Sigmoid colon (tissue), 7 donors: Measurements from ENCODE around the gene CHD3. TPM values are rescaled to one million over a fixed set of nuclear protein-coding genes. Genes with fewer than 3 reads are reported as not detected.

ENCODE experiments used
- DNase-seq: peaks from one replicate; pipeline ENCODE4 v3.0.0-alpha.2; 2019
- H3K27ac ChIP-seq, 4 donors: fragments of 200-600 bp; sonication (generic); one replicate each; pipeline ENCODE4 v1.5.1; 2016 to 2019; ENCODE audit warnings: mild to moderate bottlenecking in 1 of 4
- H3K27me3 ChIP-seq, 3 donors: fragments of 200-600 bp; sonication (generic); one replicate each; pipeline ENCODE4 v1.5.1; 2019; ENCODE audit warnings: mild to moderate bottlenecking in 1 of 3
- H3K36me3 ChIP-seq, 4 donors: fragments of 200-600 bp; sonication (generic); one replicate each; pipeline ENCODE4 v1.5.1; 2016 to 2019
- H3K4me1 ChIP-seq, 4 donors: fragments of 200-600 bp; sonication (generic); one replicate each; pipeline ENCODE4 v1.5.1; 2017 to 2019
- H3K4me3 ChIP-seq, 4 donors: fragments of 200-600 bp; sonication (generic); one replicate each; pipeline ENCODE4 v1.5.1; 2017 to 2019; ENCODE audit warnings: mild to moderate bottlenecking in 2 of 4, moderate library complexity in 1 of 4
- H3K9me3 ChIP-seq, 4 donors: fragments of 200-600 bp in 3 of 4; sonication (generic) in 3 of 4; one replicate each; pipeline versions ENCODE4 v1.5.1 to v1.6.1; 2013 to 2019
- EP300 ChIP-seq, 4 donors: sonication (generic); formaldehyde crosslinking; IDR thresholded peaks; one replicate each; pipeline ENCODE4 v1.6.1; 2017; ENCODE audit warnings: antibody characterized with exemption in 4 of 4
- POLR2A ChIP-seq, 2 donors: fragments of 450-650 bp; IDR thresholded peaks; one replicate each; pipeline ENCODE4 v1.6.1; 2016; ENCODE audit warnings: antibody characterized with exemption in 2 of 2, mild to moderate bottlenecking in 2 of 2, moderate library complexity in 2 of 2
- POLR2AphosphoS5 ChIP-seq, 4 donors: sonication (generic); formaldehyde crosslinking; IDR thresholded peaks; one replicate each; pipeline ENCODE4 v1.6.1; 2017; ENCODE audit warnings: antibody characterized with exemption in 4 of 4
- WGBS, 2 donors: extraction: QIAGEN DNeasy Blood & Tissue Kit; methylation state at CpG; one replicate each; pipeline ENCODE4 v1.1.7; 2013; 5-methylcytosine and 5-hydroxymethylcytosine counted together
- intact Hi-C: fragments of 100-400 bp; cut with DNase I; formaldehyde crosslinking; loops from one replicate; pipeline ENCODE4 v1.15.1; 2023
- polyA plus RNA-seq, 3 donors: library from polyadenylated mRNA; stranded (reverse); fragments of 200-250 nt; gene quantifications; one replicate each; pipeline ENCODE4 v1.2.3, GENCODE V29; 2013
- total RNA-seq, 4 donors: library from RNA; depleted of rRNA; stranded (reverse); fragments of >200 nt; gene quantifications; one replicate each; pipeline ENCODE4 v1.1.0, GENCODE V29; 2016
- TF ChIP-seq, protein P1 (sequence below), 4 experiments: fragments of 450-650 bp in 3 of 4; fragments of 200-600 bp in 1 of 4; IDR thresholded peaks; one replicate each; pipeline ENCODE4 v1.5.1; 2016 to 2019; ENCODE audit warnings: antibody characterized with exemption in 4 of 4, mild to moderate bottlenecking in 3 of 4, moderate library complexity in 2 of 4
- donor health status: healthy with polysubstance abuse.
- donor health status: Bipolar disorder and iron deficiency.
- donor health status: healthy.

The CHD3 gene
- total and polyA plus RNA-seq, 7 donors = 33.8 to 147 (median 97.2) TPM

DNA sequence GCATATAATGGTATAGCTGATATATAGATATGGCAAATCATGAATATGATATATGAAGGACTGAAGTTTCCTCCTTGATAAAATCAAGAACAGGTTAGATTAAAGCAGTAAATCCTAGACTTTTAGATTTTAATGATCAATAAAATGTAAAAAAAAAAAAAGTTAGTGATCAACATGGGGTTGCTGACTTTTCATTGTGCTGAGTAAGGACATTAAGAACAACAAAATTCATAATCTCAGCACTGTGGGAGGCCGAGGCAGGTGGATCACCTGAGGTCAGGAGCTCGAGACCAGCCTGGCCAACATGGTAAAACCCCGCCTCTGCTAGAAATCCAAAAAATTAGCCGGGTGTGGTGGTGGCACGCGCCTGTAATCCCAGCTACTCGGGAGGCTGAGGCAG lies 10.4 kb upstream of the CHD3 start:
- no peaks in the 10 kb centered on the region for H3K9me3 ChIP-seq
- intact Hi-C loops = no loop called here
- peaks cover 0 to 18% (median 0%) of the 10 kb centered on the region in 4 donors for H3K36me3 ChIP-seq
- peaks cover 0 to 24% (median 22%) of the 10 kb centered on the region in 4 donors for H3K4me1 ChIP-seq
- DNase-seq = no peak
- H3K27ac ChIP-seq = no peak overlapping the region
- H3K4me3 ChIP-seq = no peak overlapping the region
- no peak for TF ChIP-seq POLR2A (IDR thresholded peaks at IDR 0.05)
- TF ChIP-seq, protein P1, sequence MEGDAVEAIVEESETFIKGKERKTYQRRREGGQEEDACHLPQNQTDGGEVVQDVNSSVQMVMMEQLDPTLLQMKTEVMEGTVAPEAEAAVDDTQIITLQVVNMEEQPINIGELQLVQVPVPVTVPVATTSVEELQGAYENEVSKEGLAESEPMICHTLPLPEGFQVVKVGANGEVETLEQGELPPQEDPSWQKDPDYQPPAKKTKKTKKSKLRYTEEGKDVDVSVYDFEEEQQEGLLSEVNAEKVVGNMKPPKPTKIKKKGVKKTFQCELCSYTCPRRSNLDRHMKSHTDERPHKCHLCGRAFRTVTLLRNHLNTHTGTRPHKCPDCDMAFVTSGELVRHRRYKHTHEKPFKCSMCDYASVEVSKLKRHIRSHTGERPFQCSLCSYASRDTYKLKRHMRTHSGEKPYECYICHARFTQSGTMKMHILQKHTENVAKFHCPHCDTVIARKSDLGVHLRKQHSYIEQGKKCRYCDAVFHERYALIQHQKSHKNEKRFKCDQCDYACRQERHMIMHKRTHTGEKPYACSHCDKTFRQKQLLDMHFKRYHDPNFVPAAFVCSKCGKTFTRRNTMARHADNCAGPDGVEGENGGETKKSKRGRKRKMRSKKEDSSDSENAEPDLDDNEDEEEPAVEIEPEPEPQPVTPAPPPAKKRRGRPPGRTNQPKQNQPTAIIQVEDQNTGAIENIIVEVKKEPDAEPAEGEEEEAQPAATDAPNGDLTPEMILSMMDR (IDR thresholded peaks at IDR 0.05) = no peak
- no peak for TF ChIP-seq EP300 (IDR thresholded peaks at IDR 0.05)
- no peak for TF ChIP-seq POLR2AphosphoS5 (IDR thresholded peaks at IDR 0.05)
- H3K27me3 ChIP-seq = no peaks in the 10 kb centered on the region
- 87 to 88% methylated on average over 7 of the region's 7 CpGs for WGBS, 2 donors

DNA sequence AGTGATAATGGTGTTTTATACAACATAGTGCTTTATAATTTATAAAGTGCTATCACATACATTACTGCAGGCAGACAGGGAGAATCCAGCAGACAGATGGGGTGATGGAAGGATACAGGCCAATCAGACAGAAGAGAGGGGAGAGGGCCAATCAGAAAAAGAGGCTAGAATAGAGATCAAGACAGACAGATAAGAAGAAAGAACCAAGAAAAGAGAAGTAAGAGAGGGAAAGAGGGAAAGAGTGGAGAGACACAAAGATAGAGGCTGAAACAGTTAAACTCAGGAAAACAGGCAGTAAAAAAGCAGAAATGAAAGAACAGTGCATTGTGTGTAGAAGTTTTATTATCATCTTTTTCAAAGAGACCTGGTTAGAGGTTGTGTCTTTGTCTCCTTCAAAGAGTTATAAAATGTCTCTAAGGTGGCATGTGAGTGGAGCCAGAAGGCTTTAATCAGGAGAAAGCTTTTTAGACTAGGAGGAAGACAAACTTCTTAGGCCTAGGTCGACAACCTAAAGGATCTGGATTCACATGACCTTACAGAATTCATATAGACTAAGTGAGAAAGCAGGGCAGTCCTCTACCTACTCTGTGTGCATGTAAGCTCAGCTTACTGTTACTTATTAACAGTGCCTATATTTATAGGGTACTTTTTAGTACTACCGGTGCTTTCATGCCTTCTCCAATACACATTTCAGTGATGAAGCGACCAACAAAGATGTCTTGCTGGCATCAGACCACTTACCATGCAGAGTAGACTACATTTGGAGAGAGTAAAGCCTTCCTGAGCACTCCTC lies 8.3 kb upstream of the CHD3 start:
- no peak for DNase-seq
- H3K27ac ChIP-seq = no peak overlapping the region
- peaks cover 0 to 15% (median 0%) of the 10 kb centered on the region in 4 donors for H3K36me3 ChIP-seq
- H3K4me1 ChIP-seq = peaks cover 0 to 31% (median 30%) of the 10 kb centered on the region in 4 donors
- WGBS, 2 donors = 15 to 56% methylated on average over 3 of the region's 3 CpGs
- H3K27me3 ChIP-seq = no peaks in the 10 kb centered on the region
- no peak overlapping the region for H3K4me3 ChIP-seq
- TF ChIP-seq EP300 (IDR thresholded peaks at IDR 0.05) (no peak), POLR2A (IDR thresholded peaks at IDR 0.05) (no peak), POLR2AphosphoS5 (IDR thresholded peaks at IDR 0.05) (no peak)
- TF ChIP-seq, protein P1 (IDR thresholded peaks at IDR 0.05) = no peak
- H3K9me3 ChIP-seq = no peaks in the 10 kb centered on the region
- intact Hi-C loops = loop anchor here (2.0 kb wide), 1 partner anchor 15 kb away; no protein-coding TSS in a partner anchor

DNA sequence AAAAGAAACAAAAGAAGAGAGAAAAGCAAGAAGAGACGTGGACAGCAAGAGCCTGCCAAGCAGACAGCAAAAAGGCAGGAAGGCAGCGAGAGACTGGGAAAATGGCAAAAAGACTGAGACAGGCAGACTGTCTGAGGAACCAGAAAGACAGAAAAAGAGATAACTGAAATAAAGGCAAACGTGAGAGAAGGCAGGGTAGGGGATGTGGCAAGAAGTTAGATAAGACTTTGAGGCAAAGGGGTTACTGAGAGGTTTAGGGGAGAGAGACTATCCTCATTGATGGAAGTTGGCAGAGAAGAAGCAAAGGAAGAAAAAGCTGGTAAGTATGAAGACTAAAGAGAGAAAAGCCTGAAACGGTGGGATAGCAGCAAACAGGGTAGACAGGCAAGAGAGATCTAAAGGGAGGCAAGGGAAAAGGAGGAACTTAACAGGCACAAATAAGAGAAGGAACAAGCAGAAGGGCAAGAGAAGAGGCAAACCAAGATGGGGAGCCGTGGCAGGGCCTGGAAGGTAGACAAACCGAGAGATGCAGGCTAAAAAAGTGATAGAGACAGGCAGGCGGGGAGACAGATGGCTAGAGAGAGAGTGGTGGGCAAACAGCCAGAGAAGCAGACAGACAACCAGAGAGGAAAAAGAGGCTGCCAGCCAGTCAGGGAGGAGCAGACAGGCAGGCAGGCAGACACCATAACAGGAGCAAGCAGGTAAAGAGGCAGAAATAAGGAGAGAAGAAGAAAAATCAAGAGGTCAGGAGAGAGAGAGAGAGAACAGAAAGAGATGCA lies 7.1 kb upstream of the CHD3 start:
- Histone ChIP-seq H3K27me3 (no peaks in the 10 kb centered on the region), H3K4me3 (no peak overlapping the region), H3K36me3 (peaks cover 0 to 11% (median 0%) of the 10 kb centered on the region in 4 donors), H3K4me1 (peaks cover 0 to 40% (median 39%) of the 10 kb centered on the region in 4 donors), H3K27ac (peak overlapping the region in 3 of 4 donors; percentile 22 to 93 (median 49)), H3K9me3 (no peaks in the 10 kb centered on the region)
- no peak for TF ChIP-seq POLR2AphosphoS5 (IDR thresholded peaks at IDR 0.05)
- DNase-seq = no peak
- WGBS, 2 donors = 45 to 50% methylated on average over 7 of the region's 7 CpGs
- intact Hi-C loops = loop anchor here (2.0 kb wide), 1 partner anchor 17 kb away; no protein-coding TSS in a partner anchor

DNA sequence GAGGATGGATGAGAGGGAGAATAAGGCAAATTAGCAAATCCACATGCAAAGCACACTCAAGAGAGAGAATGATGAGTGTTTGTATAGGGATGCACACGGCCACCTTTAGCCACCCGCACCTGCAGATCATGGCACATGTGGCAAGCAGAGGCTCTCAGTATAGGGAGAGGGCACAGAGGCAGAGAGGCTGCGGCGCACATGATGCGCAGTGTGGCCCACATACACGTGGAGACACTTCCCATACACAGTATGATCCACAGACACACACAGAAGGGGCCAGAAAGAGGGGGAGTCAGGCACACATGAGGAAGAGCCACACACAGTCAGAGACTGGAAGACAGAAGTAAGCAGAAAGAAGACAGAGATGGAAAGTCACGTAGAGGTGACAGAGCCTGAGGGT lies 6.5 kb upstream of the CHD3 start:
- WGBS, 2 donors = 57 to 72% methylated on average over 7 of the region's 7 CpGs
- H3K9me3 ChIP-seq = no peaks in the 10 kb centered on the region
- intact Hi-C loops = no loop called here
- peaks cover 0 to 11% (median 0%) of the 10 kb centered on the region in 4 donors for H3K36me3 ChIP-seq
- no peak for DNase-seq
- TF ChIP-seq POLR2AphosphoS5 (IDR thresholded peaks at IDR 0.05) = no peak
- TF ChIP-seq, protein P1 (IDR thresholded peaks at IDR 0.05) = no peak
- H3K27me3 ChIP-seq = no peaks in the 10 kb centered on the region
- no peak overlapping the region for H3K4me3 ChIP-seq
- H3K4me1 ChIP-seq = peaks cover 0 to 46% (median 45%) of the 10 kb centered on the region in 4 donors
- peak overlapping the region in 3 of 4 donors; percentile 49 to 96 (median 93) for H3K27ac ChIP-seq

DNA sequence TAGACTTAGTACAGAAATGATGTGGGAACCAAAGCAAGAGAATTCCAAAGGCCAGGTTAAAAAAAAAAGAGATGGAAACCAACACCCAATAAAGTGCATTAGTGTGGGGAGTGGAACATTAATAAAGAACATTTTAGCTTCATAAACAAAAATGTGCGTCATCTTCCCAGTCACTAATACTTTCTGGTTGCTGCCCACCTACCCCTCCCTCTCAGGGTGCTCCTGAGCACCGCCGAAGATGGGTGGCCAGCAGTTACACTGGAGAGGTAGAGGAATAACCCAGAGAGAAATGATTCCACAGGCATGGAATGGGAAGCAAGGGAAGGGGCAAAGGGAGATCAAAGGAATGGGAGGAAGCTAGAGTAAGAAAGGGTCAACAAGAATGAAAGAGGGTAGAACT lies 6.0 kb upstream of the CHD3 start:
- 83 to 90% methylated on average over 3 of the region's 3 CpGs for WGBS, 2 donors
- TF ChIP-seq, protein P1 (IDR thresholded peaks at IDR 0.05) = no peak
- peak in 1 of 4 donors; percentile 28 for TF ChIP-seq POLR2AphosphoS5 (IDR thresholded peaks at IDR 0.05)

More for the DNA sequence above, 6.0 kb upstream of the CHD3 start:
- no peak for DNase-seq
- no peaks in the 10 kb centered on the region for H3K9me3 ChIP-seq
- H3K36me3 ChIP-seq = peaks cover 0 to 11% (median 0%) of the 10 kb centered on the region in 4 donors
- no peaks in the 10 kb centered on the region for H3K27me3 ChIP-seq
- intact Hi-C loops = no loop called here
- H3K4me1 ChIP-seq = peaks cover 0 to 50% (median 47%) of the 10 kb centered on the region in 4 donors
- peak overlapping the region in 3 of 4 donors; percentile 93 to 98 (median 96) for H3K27ac ChIP-seq
- H3K4me3 ChIP-seq = no peak overlapping the region
